SK-N-SH treated with all-trans-retinoic acid at 6 μM for 48 hours (cell line): ENCODE data around the gene MRPL40.

ENCODE experiments used
- ATAC-seq: fragments of 200-7000 bp; cut with Tn5 transposase; 3 replicates; pipeline ENCODE4 v1.9.1; 2020; ENCODE audit warnings: mild to moderate bottlenecking, moderate library complexity
- ARNTL ChIP-seq: fragments of 450-650 bp; formaldehyde crosslinking; IDR thresholded peaks from 2 replicates; pipeline ENCODE4 v1.5.0; 2020; ENCODE audit warnings: low read depth, mild to moderate bottlenecking, moderate library complexity, borderline replicate concordance
- CSDC2 ChIP-seq: fragments of 250-450 bp; sonication (Bioruptor Pico); IDR thresholded peaks from 2 replicates; pipeline ENCODE4 v1.5.0; 2020; ENCODE audit warnings: mild to moderate bottlenecking, moderate library complexity
- ESRRG ChIP-seq: fragments of 250-450 bp; sonication (Bioruptor Pico); IDR thresholded peaks from 2 replicates; pipeline ENCODE4 v1.6.1; 2021; ENCODE audit warnings: mild to moderate bottlenecking
- GLIS3 ChIP-seq: fragments of 250-450 bp; sonication (Bioruptor Pico); IDR thresholded peaks from 2 replicates; pipeline ENCODE4 v1.5.0; 2020; ENCODE audit warnings: mild to moderate bottlenecking, moderate library complexity
- ISL1 ChIP-seq: fragments of 250-450 bp; sonication (Bioruptor Pico); IDR thresholded peaks from 2 replicates; pipeline ENCODE4 v2.1.2; 2022; ENCODE audit warnings: mild to moderate bottlenecking, moderate library complexity
- PPARA ChIP-seq: fragments of 250-450 bp; sonication (Bioruptor Pico); IDR thresholded peaks from 2 replicates; pipeline ENCODE4 v1.5.0; 2020; ENCODE audit warnings: mild to moderate bottlenecking, borderline replicate concordance
- SNAI2 ChIP-seq: fragments of 250-450 bp; sonication (Bioruptor Pico); IDR thresholded peaks from 2 replicates; pipeline ENCODE4 v1.5.0; 2020; ENCODE audit warnings: mild to moderate bottlenecking, moderate library complexity
- ZC3H10 ChIP-seq: fragments of 250-450 bp; sonication (Bioruptor Pico); IDR thresholded peaks from 2 replicates; pipeline ENCODE4 v1.5.1; 2021; ENCODE audit warnings: mild to moderate bottlenecking, moderate library complexity
- ZFP3 ChIP-seq: fragments of 250-450 bp; sonication (Bioruptor Pico); IDR thresholded peaks from 2 replicates; pipeline ENCODE4 v1.5.0; 2020; ENCODE audit warnings: mild to moderate bottlenecking, moderate library complexity
- ZNF565 ChIP-seq: fragments of 450-650 bp; formaldehyde crosslinking; conservative IDR thresholded peaks from 2 replicates; pipeline ENCODE4 v1.5.0; 2020; ENCODE audit warnings: low read depth, mild to moderate bottlenecking, moderate library complexity
- ZNF70 ChIP-seq: fragments of 450-650 bp; formaldehyde crosslinking; IDR thresholded peaks from 2 replicates; pipeline ENCODE4 v1.5.0; 2020; ENCODE audit warnings: mild to moderate bottlenecking, moderate library complexity
- ZNF8 ChIP-seq: fragments of 450-650 bp; formaldehyde crosslinking; IDR thresholded peaks from 2 replicates; pipeline ENCODE4 v1.5.0; 2020; ENCODE audit warnings: mild to moderate bottlenecking, moderate library complexity
- TF ChIP-seq, protein P1 (sequence below): fragments of 250-450 bp; sonication (Bioruptor Pico); IDR thresholded peaks from 2 replicates; pipeline ENCODE4 v1.8.0; 2021; ENCODE audit warnings: low read depth, mild to moderate bottlenecking, moderate library complexity, borderline replicate concordance
- TF ChIP-seq, protein P2 (sequence below): fragments of 250-450 bp; sonication (Bioruptor Pico); IDR thresholded peaks from 2 replicates; pipeline ENCODE4 v1.5.1; 2020; ENCODE audit warnings: low read depth, mild to moderate bottlenecking, moderate library complexity
- TF ChIP-seq, protein P3 (sequence below): fragments of 250-450 bp; sonication (Bioruptor Pico); IDR thresholded peaks from 2 replicates; pipeline ENCODE4 v1.5.0; 2020; ENCODE audit warnings: mild to moderate bottlenecking, moderate library complexity

MRPL40 gene

DNA sequence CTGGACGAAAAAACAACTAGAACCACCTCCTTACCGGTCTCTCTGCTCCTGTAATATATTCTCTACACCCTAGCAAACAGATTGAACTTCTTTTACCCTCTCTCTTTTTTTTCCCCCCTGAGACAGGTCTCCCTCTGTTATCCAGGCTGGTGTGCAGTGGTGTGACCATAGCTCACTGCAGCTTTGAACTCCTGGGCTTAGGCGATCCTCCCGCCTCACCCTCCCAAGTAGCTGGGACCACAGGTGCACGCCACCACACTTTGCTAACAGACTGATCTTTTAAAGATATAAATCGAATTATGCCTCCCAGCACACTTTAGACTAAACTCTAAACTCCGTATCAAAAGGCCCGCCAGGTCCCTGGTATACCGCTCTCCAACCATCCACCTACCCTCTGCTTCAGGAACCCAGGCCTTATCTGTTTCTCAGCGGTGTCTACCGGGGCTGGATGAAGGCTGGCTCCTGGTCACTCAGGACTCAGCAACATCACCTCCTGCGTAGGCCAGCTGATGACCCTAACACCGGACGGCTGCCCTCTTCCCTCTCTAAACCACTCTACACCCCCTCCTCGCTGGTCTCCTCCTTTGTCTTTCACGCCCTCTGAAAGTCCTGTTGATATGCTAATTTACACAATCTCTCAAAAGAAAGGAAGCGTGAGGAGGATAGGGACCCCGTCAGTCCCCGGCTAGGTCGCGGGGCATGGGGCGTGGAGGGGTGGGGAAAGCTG is 14.4 kb downstream of the MRPL40 start:
- TF ChIP-seq ZC3H10 (CRISPR knock-in tag), result no peak
- TF ChIP-seq ZNF565 (CRISPR knock-in tag), result no peak
- no peak for TF ChIP-seq ZNF8 (CRISPR knock-in tag)
- TF ChIP-seq, protein P1, sequence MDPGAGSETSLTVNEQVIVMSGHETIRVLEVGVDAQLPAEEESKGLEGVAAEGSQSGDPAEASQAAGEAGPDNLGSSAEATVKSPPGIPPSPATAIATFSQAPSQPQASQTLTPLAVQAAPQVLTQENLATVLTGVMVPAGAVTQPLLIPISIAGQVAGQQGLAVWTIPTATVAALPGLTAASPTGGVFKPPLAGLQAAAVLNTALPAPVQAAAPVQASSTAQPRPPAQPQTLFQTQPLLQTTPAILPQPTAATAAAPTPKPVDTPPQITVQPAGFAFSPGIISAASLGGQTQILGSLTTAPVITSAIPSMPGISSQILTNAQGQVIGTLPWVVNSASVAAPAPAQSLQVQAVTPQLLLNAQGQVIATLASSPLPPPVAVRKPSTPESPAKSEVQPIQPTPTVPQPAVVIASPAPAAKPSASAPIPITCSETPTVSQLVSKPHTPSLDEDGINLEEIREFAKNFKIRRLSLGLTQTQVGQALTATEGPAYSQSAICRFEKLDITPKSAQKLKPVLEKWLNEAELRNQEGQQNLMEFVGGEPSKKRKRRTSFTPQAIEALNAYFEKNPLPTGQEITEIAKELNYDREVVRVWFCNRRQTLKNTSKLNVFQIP (CRISPR knock-in tag), result no peak
- no peak for TF ChIP-seq ARNTL
- no peak for TF ChIP-seq SNAI2 (CRISPR knock-in tag)
- TF ChIP-seq ISL1 (CRISPR knock-in tag), result no peak
- TF ChIP-seq PPARA (CRISPR knock-in tag), result no peak
- TF ChIP-seq, protein P2, sequence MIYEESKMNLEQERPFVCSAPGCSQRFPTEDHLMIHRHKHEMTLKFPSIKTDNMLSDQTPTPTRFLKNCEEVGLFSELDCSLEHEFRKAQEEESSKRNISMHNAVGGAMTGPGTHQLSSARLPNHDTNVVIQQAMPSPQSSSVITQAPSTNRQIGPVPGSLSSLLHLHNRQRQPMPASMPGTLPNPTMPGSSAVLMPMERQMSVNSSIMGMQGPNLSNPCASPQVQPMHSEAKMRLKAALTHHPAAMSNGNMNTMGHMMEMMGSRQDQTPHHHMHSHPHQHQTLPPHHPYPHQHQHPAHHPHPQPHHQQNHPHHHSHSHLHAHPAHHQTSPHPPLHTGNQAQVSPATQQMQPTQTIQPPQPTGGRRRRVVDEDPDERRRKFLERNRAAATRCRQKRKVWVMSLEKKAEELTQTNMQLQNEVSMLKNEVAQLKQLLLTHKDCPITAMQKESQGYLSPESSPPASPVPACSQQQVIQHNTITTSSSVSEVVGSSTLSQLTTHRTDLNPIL, result no peak
- TF ChIP-seq CSDC2 (CRISPR knock-in tag), result no peak
- TF ChIP-seq, protein P3, sequence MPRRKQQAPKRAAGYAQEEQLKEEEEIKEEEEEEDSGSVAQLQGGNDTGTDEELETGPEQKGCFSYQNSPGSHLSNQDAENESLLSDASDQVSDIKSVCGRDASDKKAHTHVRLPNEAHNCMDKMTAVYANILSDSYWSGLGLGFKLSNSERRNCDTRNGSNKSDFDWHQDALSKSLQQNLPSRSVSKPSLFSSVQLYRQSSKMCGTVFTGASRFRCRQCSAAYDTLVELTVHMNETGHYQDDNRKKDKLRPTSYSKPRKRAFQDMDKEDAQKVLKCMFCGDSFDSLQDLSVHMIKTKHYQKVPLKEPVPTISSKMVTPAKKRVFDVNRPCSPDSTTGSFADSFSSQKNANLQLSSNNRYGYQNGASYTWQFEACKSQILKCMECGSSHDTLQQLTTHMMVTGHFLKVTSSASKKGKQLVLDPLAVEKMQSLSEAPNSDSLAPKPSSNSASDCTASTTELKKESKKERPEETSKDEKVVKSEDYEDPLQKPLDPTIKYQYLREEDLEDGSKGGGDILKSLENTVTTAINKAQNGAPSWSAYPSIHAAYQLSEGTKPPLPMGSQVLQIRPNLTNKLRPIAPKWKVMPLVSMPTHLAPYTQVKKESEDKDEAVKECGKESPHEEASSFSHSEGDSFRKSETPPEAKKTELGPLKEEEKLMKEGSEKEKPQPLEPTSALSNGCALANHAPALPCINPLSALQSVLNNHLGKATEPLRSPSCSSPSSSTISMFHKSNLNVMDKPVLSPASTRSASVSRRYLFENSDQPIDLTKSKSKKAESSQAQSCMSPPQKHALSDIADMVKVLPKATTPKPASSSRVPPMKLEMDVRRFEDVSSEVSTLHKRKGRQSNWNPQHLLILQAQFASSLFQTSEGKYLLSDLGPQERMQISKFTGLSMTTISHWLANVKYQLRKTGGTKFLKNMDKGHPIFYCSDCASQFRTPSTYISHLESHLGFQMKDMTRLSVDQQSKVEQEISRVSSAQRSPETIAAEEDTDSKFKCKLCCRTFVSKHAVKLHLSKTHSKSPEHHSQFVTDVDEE (CRISPR knock-in tag), result no peak
- TF ChIP-seq ZNF70 (CRISPR knock-in tag), result no peak
- TF ChIP-seq, all 23 proteins: peak for 0
- peak; percentile 21 for ATAC-seq

DNA sequence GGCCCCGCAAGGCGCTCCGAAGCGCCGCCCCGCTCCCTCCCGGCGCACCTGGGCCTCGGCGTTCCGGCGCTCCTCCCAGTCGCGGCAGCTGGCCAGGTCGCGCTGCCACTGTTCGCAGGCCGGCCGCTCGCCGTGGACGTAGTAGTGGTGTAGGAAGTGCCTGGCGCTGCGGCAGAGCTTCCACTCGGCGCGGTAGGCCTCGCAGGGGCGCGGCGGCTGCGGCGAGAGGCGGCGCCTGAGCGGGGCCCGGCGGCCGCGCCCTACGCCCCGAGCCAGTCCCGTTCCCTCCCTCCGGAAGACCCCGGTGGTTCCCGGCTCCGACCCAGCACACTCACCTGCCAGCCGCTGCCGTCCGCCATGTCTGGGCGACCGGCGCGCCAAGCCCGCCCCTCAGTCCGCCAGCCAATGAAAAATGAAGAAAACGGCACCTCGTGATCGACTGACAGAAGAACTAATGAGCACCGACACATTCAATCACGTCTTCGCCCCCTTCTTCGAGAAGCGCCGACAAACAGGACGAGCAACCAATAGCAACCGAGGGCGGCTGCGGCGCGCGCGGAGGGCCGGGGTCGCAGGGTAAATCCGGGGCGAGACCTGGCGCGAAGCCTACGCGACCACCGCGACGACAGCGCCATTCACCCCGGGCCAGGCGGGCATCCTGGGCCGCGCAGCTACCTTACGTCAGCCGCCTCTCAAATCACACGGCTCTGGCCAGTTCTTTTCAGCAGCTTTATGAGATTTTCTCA is 15.2 kb downstream of the MRPL40 start, which contains the start of gene C22orf39:
Gene C22orf39 (minus strand): TSS at position 382 of the 746 bp plus-strand sequence. CDS start 23 bp downstream, at position 359.
- no peak for TF ChIP-seq SNAI2 (CRISPR knock-in tag)
- no peak for TF ChIP-seq ESRRG
- TF ChIP-seq ZNF565 (CRISPR knock-in tag), result no peak
- TF ChIP-seq ZNF70 (CRISPR knock-in tag), result no peak
- peak; percentile 92 for ATAC-seq

DNA sequence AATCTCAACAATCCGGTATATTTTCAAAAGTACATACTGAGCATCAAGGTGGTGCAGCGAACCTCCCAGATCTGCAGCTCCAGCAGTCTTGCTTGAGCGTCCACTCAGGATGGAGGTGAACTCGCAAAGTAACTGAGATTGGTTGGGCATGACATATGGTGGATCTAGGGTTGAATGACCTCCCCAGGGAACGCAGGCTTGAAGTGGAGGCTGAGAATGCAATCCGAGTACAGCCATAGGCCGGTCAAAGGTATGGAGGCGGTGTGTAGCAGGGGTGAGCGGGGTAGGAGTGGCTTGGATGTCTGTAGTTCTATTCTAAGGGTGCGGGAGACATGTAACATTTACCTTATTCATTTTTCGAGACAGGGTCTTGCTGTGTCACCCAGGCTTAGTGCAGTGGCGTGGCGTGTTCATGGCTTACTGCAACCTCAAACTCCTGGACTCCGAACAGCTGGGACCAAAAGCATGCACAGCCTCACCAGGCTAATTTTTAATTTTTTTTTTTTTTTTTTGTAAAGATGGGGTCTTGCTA is 15.8 kb downstream of the MRPL40 start:
- ATAC-seq, result peak; percentile 79
- TF ChIP-seq GLIS3 (CRISPR knock-in tag) (no peak), CSDC2 (CRISPR knock-in tag) (no peak), ARNTL (no peak), ZNF8 (CRISPR knock-in tag) (no peak), ZFP3 (no peak), PPARA (CRISPR knock-in tag) (no peak)
- TF ChIP-seq, protein P3 (CRISPR knock-in tag), result no peak
- TF ChIP-seq, protein P1 (CRISPR knock-in tag), result no peak
